ENCODE measurements around the gene SSR1.

Gene SSR1

GRCh38 chr6:7245668-7246393 lies 67.2 kb downstream of the SSR1 start:
- Histone ChIP-seq H3K4me3 (ENCODE audit: low read depth, low read length) (no peak overlapping the region), H3K4me1 (no peaks in the 10 kb centered on the region; the same call in 1 of the 2 replicates), H3K27me3 (no peaks in the 10 kb centered on the region), H3K9me3 (no peaks in the 10 kb centered on the region), H3K36me3 (no peaks in the 10 kb centered on the region)
- no peak for DNase-seq
- TF ChIP-seq CTCF (IDR thresholded peaks at IDR 0.05; ENCODE audit: low read depth, low read length), result no peak

- TF ChIP-seq CTCF (IDR thresholded peaks at IDR 0.05; ENCODE audit: low read depth, low read length), result peak; percentile 93
- peak; percentile 49 for DNase-seq
- H3K4me3 ChIP-seq (ENCODE audit: low read depth, low read length), result no peak overlapping the region
- H3K4me1 ChIP-seq, result no peaks in the 10 kb centered on the region; the same call in 1 of the 2 replicates
- H3K36me3 ChIP-seq, result 0 out of 2 replicates have a peak, but pooled peaks cover 2% of the 10 kb centered on the region
- no peaks in the 10 kb centered on the region for H3K27me3 ChIP-seq
- H3K9me3 ChIP-seq, result no peaks in the 10 kb centered on the region
Observed at GRCh38 chr6:7243179-7243981, 69.6 kb downstream of the SSR1 start.

GRCh38 chr6:7242835-7243178 lies 70.2 kb downstream of the SSR1 start:
- no peaks in the 10 kb centered on the region for H3K9me3 ChIP-seq
- TF ChIP-seq CTCF (IDR thresholded peaks at IDR 0.05; ENCODE audit: low read depth, low read length), result no peak
- H3K4me1 ChIP-seq, result no peaks in the 10 kb centered on the region; the same call in 1 of the 2 replicates
- no peaks in the 10 kb centered on the region for H3K27me3 ChIP-seq
- 0 out of 2 replicates have a peak, but pooled peaks cover 2% of the 10 kb centered on the region for H3K36me3 ChIP-seq
- H3K4me3 ChIP-seq (ENCODE audit: low read depth, low read length), result no peak overlapping the region
- DNase-seq, result no peak

- Histone ChIP-seq H3K36me3 (0 out of 2 replicates have a peak, but pooled peaks cover 2% of the 10 kb centered on the region), H3K9me3 (no peaks in the 10 kb centered on the region), H3K27me3 (no peaks in the 10 kb centered on the region), H3K4me1 (no peaks in the 10 kb centered on the region; the same call in 1 of the 2 replicates), H3K4me3 (ENCODE audit: low read depth, low read length) (no peak overlapping the region)
- TF ChIP-seq CTCF (IDR thresholded peaks at IDR 0.05; ENCODE audit: low read depth, low read length), result no peak
- no peak for DNase-seq
Observed at GRCh38 chr6:7241709-7242645, 71.0 kb downstream of the SSR1 start.

- no peak for TF ChIP-seq CTCF (IDR thresholded peaks at IDR 0.05; ENCODE audit: low read depth, low read length)
- no peaks in the 10 kb centered on the region for H3K9me3 ChIP-seq
- H3K36me3 ChIP-seq, result 0 out of 2 replicates have a peak, but pooled peaks cover 2% of the 10 kb centered on the region
- H3K4me3 ChIP-seq (ENCODE audit: low read depth, low read length), result no peak overlapping the region
- no peak for DNase-seq
- H3K27me3 ChIP-seq, result no peaks in the 10 kb centered on the region
- no peaks in the 10 kb centered on the region; the same call in 1 of the 2 replicates for H3K4me1 ChIP-seq
Observed at GRCh38 chr6:7241160-7241559, 71.8 kb downstream of the SSR1 start.

Measured in BE2C (cell line).